Measurements from ENCODE around the gene CEP76. TPM values are rescaled to one million over a fixed set of nuclear protein-coding genes. Genes with fewer than 3 reads are reported as not detected.

CEP76 gene
- 1 to 10 TPM; 1.6 to 7.9 (median 4.4) TPM for total RNA-seq
- 1 to 10 TPM; 1.3 to 3.2 TPM for polyA plus RNA-seq
- long read RNA-seq, donor 1, transcript CEP76-201 (12 exons, 2,939 nt): major isoform, 6 of 9 reads
- long read RNA-seq, donor 1, partial matches to known transcripts: 1 of 9 reads
- long read RNA-seq, donor 1, other reads (novel, unspliced or antisense): 1 of 9 reads
- long read RNA-seq, donor 2, transcript CEP76-201 (12 exons, 2,939 nt): major isoform, 15 of 33 reads
- long read RNA-seq, donor 2, partial matches to known transcripts: 5 of 33 reads
- long read RNA-seq, donor 2, other reads (novel, unspliced or antisense): 13 of 33 reads
- long read RNA-seq, donor 3, partial matches to known transcripts: 6 of 8 reads
- long read RNA-seq, donor 3, other reads (novel, unspliced or antisense): 1 of 8 reads

GRCh38 chr18:12702221-12703095 lies at the start of gene CEP76, which contains the start of gene PSMG2:
CEP76 (minus strand) TSS chr18:12702723; CDS start chr18:12702548, 175 bp downstream.
PSMG2 (plus strand) TSS chr18:12703042; CDS start chr18:12703108, 66 bp downstream.
- TF ChIP-seq POLR2A (IDR thresholded peaks at IDR 0.05) (peak in 1 of 2 donors; percentile 84), CTCF (IDR thresholded peaks at IDR 0.05) (peak in 2 of 12 donors; percentile 7 to 8)
- peak within 1 kb of the TSS; percentile 92 to 100 (median 98) for H3K27ac ChIP-seq
- DNase-seq: peak; percentile 91 to 97 (median 95)
- H3K36me3 ChIP-seq: peaks cover 0 to 48% (median 35%) of the 10 kb centered on the region in 9 donors
- H3K9me3 ChIP-seq: no peaks in the 10 kb centered on the region
- H3K27me3 ChIP-seq: no peaks in the 10 kb centered on the region
- intact Hi-C loops (cut with DNase I): loop anchor here in 1 of 10 donors (1.0 kb wide), 1 partner anchor 23 kb away; no protein-coding TSS in a partner anchor
- H3K4me3 ChIP-seq: peak within 1 kb of the TSS; percentile 67 to 100 (median 88)
- peak; percentile 79 to 97 (median 96) for ATAC-seq
- 0% methylated on average over 37 to 89 of the region's 89 CpGs for WGBS, 4 donors
- H3K4me1 ChIP-seq: peaks cover 0 to 37% (median 28%) of the 10 kb centered on the region in 12 donors

- no peak for TF ChIP-seq CTCF (IDR thresholded peaks at IDR 0.05)
- no peak for TF ChIP-seq POLR2A (IDR thresholded peaks at IDR 0.05)
- no peaks in the 10 kb centered on the region for H3K27me3 ChIP-seq
- WGBS, 4 donors: 56 to 68% (median 64%) methylated on average over 4 of the region's 4 CpGs
- intact Hi-C loops (cut with DNase I): no loop called here
- H3K4me1 ChIP-seq: no peaks in the 10 kb centered on the region
- H3K27ac ChIP-seq: no peak overlapping the region
- H3K4me3 ChIP-seq: no peak overlapping the region
- no peak for DNase-seq
- H3K36me3 ChIP-seq: no peaks in the 10 kb centered on the region
- H3K9me3 ChIP-seq: no peaks in the 10 kb centered on the region
- no peak for ATAC-seq
Observed at GRCh38 chr18:12751891-12752290, 49.4 kb upstream of the CEP76 start.

GRCh38 chr18:12751503-12751884 lies 49.0 kb upstream of the CEP76 start:
- H3K9me3 ChIP-seq: no peaks in the 10 kb centered on the region
- H3K4me1 ChIP-seq: no peaks in the 10 kb centered on the region
- no peaks in the 10 kb centered on the region for H3K36me3 ChIP-seq
- intact Hi-C loops (cut with DNase I): no loop called here
- H3K27ac ChIP-seq: no peak overlapping the region
- no peak for DNase-seq
- H3K4me3 ChIP-seq: no peak overlapping the region
- WGBS, 4 donors: 84 to 96% (median 90%) methylated on average over 5 of the region's 5 CpGs
- ATAC-seq: no peak
- TF ChIP-seq POLR2A (IDR thresholded peaks at IDR 0.05): no peak
- TF ChIP-seq CTCF (IDR thresholded peaks at IDR 0.05): no peak
- H3K27me3 ChIP-seq: no peaks in the 10 kb centered on the region
